MM.1S (cell line): ENCODE results near the gene SLC22A1.

Experiments used
- DNase-seq: peaks from one replicate; pipeline ENCODE4 v3.0.0-alpha.2; 2015
- H2AFZ ChIP-seq: fragments of 300-600 bp; sonication (generic); 2 replicates; pipeline ENCODE4 v1.6.0; 2016; ENCODE audit warnings: antibody characterized with exemption, low read length
- H3F3A ChIP-seq: fragments of 300-600 bp; sonication (generic); 2 replicates; pipeline ENCODE4 v1.6.1; 2016; ENCODE audit warnings: mild to moderate bottlenecking, antibody characterized with exemption, low read length, moderate library complexity, mixed read lengths; ENCODE audit not compliant: insufficient read depth
- H3K27ac ChIP-seq: fragments of 300-600 bp; sonication (generic); 2 replicates; pipeline ENCODE4 v1.5.1; 2016; ENCODE audit warnings: mild to moderate bottlenecking, low read length
- H3K27me3 ChIP-seq: fragments of 300-600 bp; sonication (generic); replicated peaks from 2 replicates; pipeline ENCODE4 v1.6.0; 2016; ENCODE audit warnings: low read length; ENCODE audit not compliant: insufficient read depth
- H3K36me3 ChIP-seq: fragments of 300-600 bp; sonication (generic); replicated peaks from 2 replicates; pipeline ENCODE4 v1.6.1; 2016; ENCODE audit warnings: mild to moderate bottlenecking, low read length, mixed read lengths; ENCODE audit not compliant: insufficient read depth
- H3K4me1 ChIP-seq: fragments of 300-600 bp; sonication (generic); 2 replicates; pipeline ENCODE4 v1.6.1; 2016; ENCODE audit warnings: low read length, mixed read lengths
- H3K4me2 ChIP-seq: fragments of 300-600 bp; sonication (generic); 2 replicates; pipeline ENCODE4 v1.6.0; 2016; ENCODE audit warnings: low read depth, low read length
- H3K4me3 ChIP-seq: fragments of 300-600 bp; sonication (generic); 2 replicates; pipeline ENCODE4 v1.5.1; 2016; ENCODE audit warnings: low read length, mixed read lengths
- H3K79me2 ChIP-seq: fragments of 300-600 bp; sonication (generic); 2 replicates; pipeline ENCODE4 v1.6.1; 2016; ENCODE audit warnings: mixed run types, low read length, mixed read lengths
- H3K9ac ChIP-seq: fragments of 300-600 bp; sonication (generic); 2 replicates; pipeline ENCODE4 v1.6.1; 2016; ENCODE audit warnings: low read length, mixed read lengths
- H3K9me2 ChIP-seq: fragments of 300-600 bp; sonication (generic); replicated peaks from 2 replicates; pipeline ENCODE4 v1.6.1; 2016; ENCODE audit warnings: mild to moderate bottlenecking, low read length, mixed read lengths; ENCODE audit not compliant: insufficient read depth
- H3K9me3 ChIP-seq: fragments of 300-600 bp; sonication (generic); replicated peaks from 2 replicates; pipeline ENCODE4 v1.6.1; 2016; ENCODE audit warnings: mild to moderate bottlenecking, low read length, mixed read lengths; ENCODE audit not compliant: insufficient read depth
- H4K20me1 ChIP-seq: fragments of 300-600 bp; sonication (generic); 2 replicates; pipeline ENCODE4 v1.6.1; 2016; ENCODE audit warnings: mild to moderate bottlenecking, low read length, moderate library complexity, mixed read lengths; ENCODE audit not compliant: insufficient read depth
- EZH2 ChIP-seq: fragments of 300-600 bp; sonication (generic); optimal IDR thresholded peaks from 2 replicates; pipeline ENCODE3; 2017; ENCODE audit warnings: low read depth, mild to moderate bottlenecking, antibody characterized with exemption, low read length, mixed read lengths
- EZH2phosphoT487 ChIP-seq: fragments of 300-600 bp; sonication (generic); IDR thresholded peaks from 2 replicates; pipeline ENCODE4 v1.6.1; 2018; ENCODE audit warnings: antibody characterized with exemption, low read length
- TF ChIP-seq, protein P1 (sequence below): fragments of 300-600 bp; sonication (generic); IDR thresholded peaks from 2 replicates; pipeline ENCODE4 v1.5.1; 2016; ENCODE audit warnings: antibody characterized with exemption, low read length, mixed read lengths

Gene SLC22A1

DNA sequence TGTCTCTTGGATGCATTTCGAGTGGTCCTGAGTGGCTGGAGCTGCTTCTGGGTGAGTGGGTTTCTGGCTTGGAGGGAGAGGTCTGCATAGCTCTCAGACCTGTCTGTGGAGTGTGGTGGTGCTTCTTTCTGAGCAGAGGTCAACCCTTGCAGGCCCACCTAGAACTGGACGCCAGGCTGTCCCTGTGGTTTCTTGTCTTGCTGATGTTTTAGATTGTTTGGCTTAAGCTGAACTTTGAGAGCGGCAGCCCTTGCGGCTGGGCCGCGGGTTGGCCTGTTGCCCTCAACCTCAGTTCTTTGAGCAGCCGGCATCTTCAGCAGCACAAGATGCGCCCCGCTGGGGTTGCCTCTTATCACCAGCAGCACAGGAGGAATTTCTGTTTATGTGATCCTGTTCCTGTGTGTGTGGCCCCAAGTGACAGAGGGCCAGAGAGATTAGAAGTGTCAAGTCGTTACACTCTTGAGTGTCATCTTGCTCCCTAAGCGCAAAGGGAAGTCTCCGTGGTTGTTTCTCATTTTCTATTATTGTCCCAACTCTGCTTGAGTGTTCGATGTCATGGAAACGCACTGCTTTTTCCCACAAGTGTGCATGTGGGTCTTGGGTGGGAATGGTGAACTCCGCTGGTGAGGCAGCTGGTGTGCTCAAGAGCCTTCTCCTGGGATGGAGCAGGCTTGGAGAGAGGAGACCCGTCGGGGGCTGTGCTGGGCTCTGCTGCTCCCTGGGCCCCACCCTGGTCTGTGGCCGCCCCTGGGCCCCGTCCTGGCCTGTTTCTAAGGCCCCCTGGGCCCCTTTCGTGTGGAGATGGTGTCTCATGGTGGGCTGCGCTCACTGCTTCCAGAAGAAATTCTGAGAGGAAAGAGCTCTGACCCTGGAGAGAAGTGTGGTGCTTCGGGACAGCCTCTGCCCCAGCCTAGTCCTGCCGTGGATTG is 20.1 kb upstream of the SLC22A1 start:
- Histone ChIP-seq H3K9ac (no peak overlapping the region), H3K4me2 (no peak overlapping the region), H3K27ac (no peak overlapping the region), H2AFZ (no peak overlapping the region), H3K9me3 (no peaks in the 10 kb centered on the region), H4K20me1 (no peaks in the 10 kb centered on the region), H3K27me3 (no peaks in the 10 kb centered on the region), H3K4me1 (no peaks in the 10 kb centered on the region), H3F3A (no peaks in the 10 kb centered on the region), H3K36me3 (no peaks in the 10 kb centered on the region), H3K79me2 (no peaks in the 10 kb centered on the region), H3K9me2 (no peaks in the 10 kb centered on the region), H3K4me3 (no peak overlapping the region)
- TF ChIP-seq, protein P1, sequence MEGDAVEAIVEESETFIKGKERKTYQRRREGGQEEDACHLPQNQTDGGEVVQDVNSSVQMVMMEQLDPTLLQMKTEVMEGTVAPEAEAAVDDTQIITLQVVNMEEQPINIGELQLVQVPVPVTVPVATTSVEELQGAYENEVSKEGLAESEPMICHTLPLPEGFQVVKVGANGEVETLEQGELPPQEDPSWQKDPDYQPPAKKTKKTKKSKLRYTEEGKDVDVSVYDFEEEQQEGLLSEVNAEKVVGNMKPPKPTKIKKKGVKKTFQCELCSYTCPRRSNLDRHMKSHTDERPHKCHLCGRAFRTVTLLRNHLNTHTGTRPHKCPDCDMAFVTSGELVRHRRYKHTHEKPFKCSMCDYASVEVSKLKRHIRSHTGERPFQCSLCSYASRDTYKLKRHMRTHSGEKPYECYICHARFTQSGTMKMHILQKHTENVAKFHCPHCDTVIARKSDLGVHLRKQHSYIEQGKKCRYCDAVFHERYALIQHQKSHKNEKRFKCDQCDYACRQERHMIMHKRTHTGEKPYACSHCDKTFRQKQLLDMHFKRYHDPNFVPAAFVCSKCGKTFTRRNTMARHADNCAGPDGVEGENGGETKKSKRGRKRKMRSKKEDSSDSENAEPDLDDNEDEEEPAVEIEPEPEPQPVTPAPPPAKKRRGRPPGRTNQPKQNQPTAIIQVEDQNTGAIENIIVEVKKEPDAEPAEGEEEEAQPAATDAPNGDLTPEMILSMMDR = no peak
- no peak for TF ChIP-seq EZH2
- no peak for TF ChIP-seq EZH2phosphoT487
- DNase-seq = no peak

DNA sequence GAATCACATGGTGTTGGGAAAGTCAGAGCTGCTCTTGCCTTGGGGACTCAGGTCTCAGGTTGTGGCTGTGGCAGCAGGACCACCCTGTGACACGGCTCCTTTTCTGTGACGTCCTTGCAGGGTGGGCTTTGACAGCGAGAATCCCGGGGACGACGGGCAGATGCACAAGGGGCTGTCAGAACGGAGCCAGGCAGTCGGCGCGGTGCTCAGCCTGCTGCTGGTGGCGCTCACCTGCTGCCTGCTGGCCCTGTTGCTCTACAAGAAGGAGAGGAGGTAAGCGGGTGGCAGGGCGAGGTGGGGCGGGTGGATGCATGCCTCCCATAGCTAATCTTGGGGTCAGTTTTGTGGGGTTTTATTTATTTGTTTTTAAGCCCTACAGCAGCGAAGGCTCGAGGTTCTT is 19.2 kb upstream of the SLC22A1 start:
- Histone ChIP-seq H3K27me3 (no peaks in the 10 kb centered on the region), H3K9ac (no peak overlapping the region), H3K79me2 (no peaks in the 10 kb centered on the region), H3K36me3 (no peaks in the 10 kb centered on the region), H3K4me2 (no peak overlapping the region), H3K9me2 (no peaks in the 10 kb centered on the region), H3K4me1 (no peaks in the 10 kb centered on the region), H3K4me3 (no peak overlapping the region), H4K20me1 (no peaks in the 10 kb centered on the region), H2AFZ (no peak overlapping the region), H3K27ac (no peak overlapping the region), H3K9me3 (no peaks in the 10 kb centered on the region), H3F3A (no peaks in the 10 kb centered on the region)
- TF ChIP-seq EZH2 (no peak), EZH2phosphoT487 (no peak)
- TF ChIP-seq, protein P1 = no peak
- DNase-seq = no peak

DNA sequence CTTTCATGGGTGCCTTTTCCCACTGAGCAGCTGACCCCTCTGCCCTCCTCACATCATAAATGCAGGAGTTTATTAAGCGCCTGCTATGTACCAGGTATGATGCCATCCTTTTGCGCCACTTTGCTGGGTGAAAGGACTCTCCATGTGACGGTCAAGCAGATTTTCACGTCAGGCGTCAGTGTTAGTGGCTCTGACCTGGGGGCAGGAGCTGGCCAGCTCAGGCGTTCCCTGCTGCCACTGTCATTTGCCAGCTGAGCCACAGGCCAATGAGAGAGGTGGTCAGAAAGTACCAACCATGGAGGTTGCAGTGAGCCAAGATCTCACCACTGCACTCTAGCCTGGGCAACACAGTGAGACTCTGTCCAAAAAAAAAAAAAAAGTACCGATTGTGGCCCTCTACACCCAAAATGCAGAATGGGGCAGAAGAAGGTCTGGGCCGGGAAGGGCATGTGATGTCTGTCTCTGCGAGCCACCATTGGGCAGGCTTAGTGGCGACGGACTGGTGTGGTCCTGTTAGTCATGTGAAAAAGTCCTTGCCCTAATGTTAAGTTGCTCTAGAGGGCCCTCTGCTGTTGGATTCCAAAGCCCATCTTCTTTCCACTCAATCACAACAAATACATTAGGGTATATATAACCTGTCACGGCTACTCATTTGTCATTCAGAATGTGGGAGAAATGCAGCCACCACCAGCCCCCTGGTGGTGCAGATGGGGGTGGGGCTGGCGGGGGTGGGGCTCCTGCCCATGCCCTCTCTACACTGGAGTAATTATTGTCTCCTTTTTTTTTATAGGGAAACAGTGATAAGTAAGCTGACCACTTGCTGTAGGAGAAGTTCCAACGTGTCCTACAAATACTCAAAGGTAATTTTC is 18.4 kb upstream of the SLC22A1 start:
- Histone ChIP-seq H3K4me2 (no peak overlapping the region), H3K9me2 (no peaks in the 10 kb centered on the region), H3K9me3 (no peaks in the 10 kb centered on the region), H4K20me1 (no peaks in the 10 kb centered on the region), H3F3A (no peaks in the 10 kb centered on the region), H3K79me2 (no peaks in the 10 kb centered on the region), H3K36me3 (no peaks in the 10 kb centered on the region), H3K27ac (no peak overlapping the region), H3K9ac (no peak overlapping the region), H3K27me3 (no peaks in the 10 kb centered on the region), H3K4me3 (no peak overlapping the region), H3K4me1 (no peaks in the 10 kb centered on the region), H2AFZ (no peak overlapping the region)
- DNase-seq = no peak
- TF ChIP-seq EZH2 = no peak
- no peak for TF ChIP-seq EZH2phosphoT487
- TF ChIP-seq, protein P1 = no peak; the same call in 1 of the 2 replicates
